Activated CD4-positive, alpha-beta T cell treated with anti-CD3 and anti-CD28 coated beads for 36 hours (primary cell): ENCODE results near the gene SMIM38. TPM values are rescaled to one million over a fixed set of nuclear protein-coding genes. Genes with fewer than 3 reads are reported as not detected.

ENCODE experiments used
- ATAC-seq: fragments of 200-7000 bp; cut with Tn5 transposase; one replicate; pipeline ENCODE4 v1.10.0; 2021; ENCODE audit warnings: mild to moderate bottlenecking, moderate library complexity
- CTCF ChIA-PET: fragments of 350-600 bp; sonication (Branson Sonifier 250); formaldehyde crosslinking; loops from one replicate; lab custom pipeline; 2021; ENCODE audit warnings: antibody characterized with exemption; lab: Charles Lee
- POLR2A ChIA-PET: fragments of 350-600 bp; sonication (Branson Sonifier 250); formaldehyde crosslinking; loops from one replicate; lab custom pipeline; 2021; ENCODE audit warnings: antibody characterized with exemption, inconsistent platforms; lab: Charles Lee
- DNase-seq: peaks from one replicate; pipeline ENCODE4 v3.0.0-alpha.2; 2020
- H3K27ac Mint-ChIP-seq: one replicate; pipeline ENCODE4 v1.8.0; 2021; ENCODE audit warnings: mixed read lengths
- H3K27me3 Mint-ChIP-seq: one replicate; pipeline ENCODE4 v1.8.0; 2021; ENCODE audit warnings: mixed read lengths
- H3K36me3 Mint-ChIP-seq: one replicate; pipeline ENCODE4 v1.8.0; 2021; ENCODE audit warnings: low read depth, mixed read lengths
- H3K4me1 Mint-ChIP-seq: one replicate; pipeline ENCODE4 v1.8.0; 2021; ENCODE audit warnings: mixed read lengths
- H3K4me3 Mint-ChIP-seq: one replicate; pipeline ENCODE4 v1.8.0; 2021; ENCODE audit warnings: mild to moderate bottlenecking, moderate library complexity, mixed read lengths
- H3K9me3 Mint-ChIP-seq: one replicate; pipeline ENCODE4 v1.8.0; 2021; ENCODE audit warnings: low read depth, mixed read lengths
- intact Hi-C, 2 experiments: fragments of 100-400 bp; cut with DNase I in 1 of 2; cut with micrococcal nuclease in 1 of 2; formaldehyde crosslinking; loops; one replicate each; pipeline versions ENCODE4 v1.14.2 to v1.15.1; 2022 to 2024; cut with DNase I, micrococcal nuclease
- total RNA-seq, 2 experiments: library from RNA; stranded (reverse); gene quantifications; one replicate each; pipeline ENCODE4 v1.2.3, GENCODE V29; 2021

Gene SMIM38
- total RNA-seq, 2 experiments from 2014 or later = 0.47 to 0.94 TPM

DNA sequence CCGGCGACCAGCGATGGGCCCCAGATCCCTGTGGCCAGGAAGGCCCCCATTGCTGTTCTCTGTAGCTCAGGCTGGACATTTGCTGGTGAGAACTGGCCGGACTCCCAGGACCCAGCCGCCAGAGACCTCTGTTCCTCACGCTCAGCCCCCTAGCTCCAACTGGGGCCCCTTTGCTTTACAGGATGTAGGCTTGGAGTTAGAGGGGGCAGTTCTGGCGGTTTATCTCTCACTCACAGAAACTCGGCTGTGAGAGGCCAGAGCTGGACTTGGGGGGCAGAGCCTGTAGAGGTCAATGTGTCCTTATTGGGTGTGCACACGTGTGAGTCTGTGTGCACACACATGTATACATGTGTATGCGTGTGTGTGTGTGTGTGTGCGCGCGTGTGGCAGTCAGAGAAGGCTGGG is 502 bp downstream of the SMIM38 start:
- no peak overlapping the region for H3K27ac Mint-ChIP-seq
- intact Hi-C loops = no loop called here
- CTCF ChIA-PET = interaction anchor here (0.9 kb wide), 1 partner anchor 11 kb away, joined by 3 read pairs; no protein-coding TSS in a partner anchor
- POLR2A ChIA-PET = no interaction called here
- H3K36me3 Mint-ChIP-seq = no peaks in the 10 kb centered on the region
- DNase-seq (no peak), ATAC-seq (no peak)
- H3K4me1 Mint-ChIP-seq = peaks cover 5% of the 10 kb centered on the region
- H3K27me3 Mint-ChIP-seq = no peaks in the 10 kb centered on the region
- H3K9me3 Mint-ChIP-seq = no peaks in the 10 kb centered on the region
- H3K4me3 Mint-ChIP-seq = no peak overlapping the region

DNA sequence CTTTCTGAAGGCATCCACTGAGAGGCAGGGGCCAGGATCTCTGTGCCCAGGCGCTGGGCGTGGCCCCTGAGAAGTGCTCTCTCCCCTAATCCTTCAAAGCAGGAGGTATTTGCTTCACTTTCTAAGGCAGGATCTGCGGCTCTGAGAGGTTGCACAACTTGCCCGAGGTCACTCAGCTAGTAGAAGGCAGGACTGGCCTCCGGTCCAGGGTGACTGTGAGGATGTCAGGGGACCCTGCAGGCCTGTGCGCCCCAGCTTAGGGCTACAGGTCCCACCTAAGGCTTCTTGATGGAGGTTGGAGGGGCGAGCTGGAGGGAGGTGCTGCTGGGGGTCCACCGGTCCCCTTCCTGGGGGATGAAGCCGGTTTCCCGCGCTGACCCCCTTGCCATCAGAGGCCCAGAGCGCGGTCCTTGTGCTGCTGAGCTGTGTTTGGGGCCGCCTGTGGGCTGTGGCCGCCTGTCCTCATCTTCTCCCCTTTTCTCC is 979 bp downstream of the SMIM38 start:
- Mint-ChIP-seq H3K4me3 (no peak overlapping the region), H3K9me3 (no peaks in the 10 kb centered on the region), H3K4me1 (peaks cover 5% of the 10 kb centered on the region), H3K27ac (no peak overlapping the region), H3K36me3 (no peaks in the 10 kb centered on the region), H3K27me3 (no peaks in the 10 kb centered on the region)
- CTCF ChIA-PET = interaction anchor here (0.6 kb wide), 1 partner anchor 134 kb away, joined by 3 read pairs; no protein-coding TSS in a partner anchor
- intact Hi-C loops = no loop called here
- DNase-seq (no peak), ATAC-seq (no peak)
- POLR2A ChIA-PET = no interaction called here

DNA sequence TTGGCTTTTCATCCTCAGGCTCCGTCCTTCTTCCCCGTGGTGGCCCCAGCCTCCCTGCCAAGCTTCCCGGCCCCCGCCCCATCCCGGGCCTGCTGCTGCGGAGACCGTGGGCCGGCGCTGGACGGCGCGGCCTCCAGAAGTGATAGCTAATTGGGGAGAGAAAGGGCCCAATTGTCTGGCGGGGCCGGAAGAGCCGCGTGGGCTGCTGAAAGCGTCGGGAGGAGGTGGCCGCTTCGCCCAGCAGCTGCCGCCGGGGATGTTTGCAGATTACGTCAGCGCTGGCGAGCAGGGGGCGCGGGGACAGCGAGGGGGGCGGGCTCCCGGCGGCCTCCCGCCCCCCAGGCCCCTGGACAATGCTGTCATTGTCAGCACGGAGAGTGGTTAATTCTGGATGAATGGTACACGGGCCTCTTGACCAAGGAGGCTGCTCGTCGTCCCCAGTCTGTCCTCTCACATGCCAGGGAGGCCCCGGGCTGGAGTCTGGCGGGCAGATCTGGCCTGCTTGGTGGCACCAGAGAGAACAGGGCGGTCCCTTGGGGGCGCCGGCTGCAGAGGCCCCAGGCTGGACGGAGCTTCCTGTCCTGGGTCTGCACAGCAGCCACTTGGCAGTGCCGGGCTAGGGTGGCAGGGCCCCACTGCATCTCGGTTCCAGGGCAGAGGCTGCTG is 1.6 kb downstream of the SMIM38 start:
- Mint-ChIP-seq H3K4me1 (peaks cover 5% of the 10 kb centered on the region), H3K36me3 (no peaks in the 10 kb centered on the region), H3K9me3 (no peaks in the 10 kb centered on the region), H3K4me3 (no peak overlapping the region), H3K27ac (no peak overlapping the region), H3K27me3 (no peaks in the 10 kb centered on the region)
- DNase-seq (no peak), ATAC-seq (no peak)
- intact Hi-C loops = no loop called here
- CTCF ChIA-PET = interaction anchor here (0.6 kb wide), 1 partner anchor 133 kb away, joined by 3 read pairs; no protein-coding TSS in a partner anchor
- POLR2A ChIA-PET = no interaction called here

DNA sequence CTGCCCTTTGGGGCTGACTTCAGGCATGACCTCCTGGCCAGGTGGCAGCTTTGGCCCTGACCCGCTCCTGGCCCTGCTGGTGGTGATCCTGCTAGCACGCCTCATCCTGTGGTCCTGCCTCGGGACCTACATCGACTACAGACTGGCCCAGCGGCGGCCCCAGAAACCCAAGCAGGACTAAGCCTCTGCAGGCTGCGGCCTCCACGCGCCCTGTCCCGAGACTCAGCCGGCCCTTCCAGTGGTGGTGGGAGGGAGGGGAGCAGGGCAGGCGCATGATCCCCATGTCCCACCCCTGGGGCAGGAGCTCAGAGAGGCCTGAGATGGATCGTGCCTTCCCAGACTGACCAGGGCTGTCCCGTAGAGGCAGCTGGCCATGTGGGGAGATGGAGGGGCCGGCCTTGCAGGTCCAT is 2.1 kb downstream of the SMIM38 start:
- DNase-seq (no peak), ATAC-seq (no peak)
- Mint-ChIP-seq H3K27me3 (no peaks in the 10 kb centered on the region), H3K4me1 (peaks cover 5% of the 10 kb centered on the region), H3K9me3 (no peaks in the 10 kb centered on the region), H3K27ac (no peak overlapping the region), H3K36me3 (no peaks in the 10 kb centered on the region), H3K4me3 (no peak overlapping the region)
- ChIA-PET POLR2A (no interaction called here), CTCF (no interaction called here)
- intact Hi-C loops = no loop called here

DNA sequence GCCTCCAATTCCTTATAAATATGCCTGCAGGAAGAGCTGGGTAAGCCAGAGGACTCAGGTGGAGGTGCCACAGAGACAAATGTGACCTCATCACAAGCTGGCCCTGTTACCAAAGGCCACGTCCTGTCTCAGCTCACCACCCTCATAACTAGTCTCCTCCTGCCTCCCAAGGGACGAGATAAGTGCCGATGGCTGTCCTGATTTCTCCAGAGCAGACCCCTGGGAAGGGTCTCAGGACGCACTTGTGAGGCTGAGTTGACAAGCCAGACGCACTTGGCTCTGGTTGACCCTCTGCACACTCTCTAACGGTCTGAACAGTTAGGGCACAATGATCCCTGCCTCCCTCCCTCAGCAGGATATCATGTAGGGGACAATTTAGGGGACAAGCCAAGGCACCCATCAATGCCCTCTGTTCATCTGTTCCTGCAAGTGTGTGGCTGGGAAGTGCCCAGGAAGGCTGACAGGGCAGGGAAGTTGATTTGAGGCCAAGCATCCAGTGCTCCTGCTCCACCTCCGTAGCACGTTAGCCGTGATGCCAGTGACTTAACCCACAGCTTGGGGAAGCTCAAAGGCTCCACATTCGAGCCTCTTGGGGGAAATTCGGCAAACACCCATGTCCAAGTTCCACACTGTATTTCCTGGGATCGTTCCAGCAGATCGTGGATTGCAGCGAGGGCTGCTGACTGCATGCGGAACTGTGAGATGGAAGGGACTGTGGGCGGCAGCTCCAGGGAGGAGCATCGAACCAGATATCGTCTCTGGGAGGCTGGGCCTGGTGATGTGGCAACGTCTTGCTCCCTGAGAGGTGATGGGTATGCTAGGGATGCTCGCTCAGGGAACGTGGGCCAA is 2.8 kb downstream of the SMIM38 start:
- intact Hi-C loops = no loop called here
- CTCF ChIA-PET = no interaction called here
- POLR2A ChIA-PET = no interaction called here
- no peak for DNase-seq
- H3K4me3 Mint-ChIP-seq = no peak overlapping the region
- no peaks in the 10 kb centered on the region for H3K9me3 Mint-ChIP-seq
- H3K27ac Mint-ChIP-seq = no peak overlapping the region
- peaks cover 5% of the 10 kb centered on the region for H3K4me1 Mint-ChIP-seq
- no peak for ATAC-seq
- no peaks in the 10 kb centered on the region for H3K27me3 Mint-ChIP-seq
- no peaks in the 10 kb centered on the region for H3K36me3 Mint-ChIP-seq

DNA sequence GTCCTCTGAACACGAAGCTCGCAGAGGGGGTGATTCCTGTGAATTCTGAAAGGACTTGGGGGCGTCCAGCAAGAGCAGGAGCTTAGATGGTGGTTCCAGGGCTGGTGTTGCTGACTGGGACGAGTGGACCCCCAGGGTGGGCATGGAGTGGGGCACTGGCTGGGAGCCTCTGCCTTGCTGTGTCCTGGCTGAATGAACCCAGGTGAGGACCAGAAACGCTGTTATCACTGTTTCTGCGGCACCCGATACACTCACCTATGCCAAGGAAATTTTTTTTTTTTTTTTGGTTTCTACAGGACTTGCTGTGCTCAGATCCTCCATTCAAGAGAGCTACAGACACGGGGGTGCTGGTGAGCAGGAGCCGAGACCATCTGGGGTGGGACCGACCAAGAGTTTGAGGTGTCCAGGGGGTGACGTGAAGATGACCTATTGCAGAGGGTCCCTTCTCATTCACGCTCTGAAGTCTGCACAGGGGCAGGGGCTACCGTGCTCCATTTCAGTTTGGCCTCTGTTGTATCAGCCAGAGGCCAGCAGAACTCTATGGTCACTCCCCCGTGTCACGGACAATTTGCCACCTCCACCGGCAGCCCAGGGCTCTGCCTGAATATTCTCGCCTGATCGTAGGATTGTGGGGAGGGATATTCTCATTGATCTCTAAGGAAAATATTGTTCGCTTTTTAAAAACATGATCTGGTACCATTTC is 3.6 kb downstream of the SMIM38 start:
- Mint-ChIP-seq H3K9me3 (peaks cover 5% of the 10 kb centered on the region), H3K27ac (no peak overlapping the region), H3K4me3 (no peak overlapping the region), H3K4me1 (peaks cover 5% of the 10 kb centered on the region), H3K27me3 (no peaks in the 10 kb centered on the region), H3K36me3 (no peaks in the 10 kb centered on the region)
- DNase-seq = no peak
- ChIA-PET CTCF (interaction anchor here (0.7 kb wide), 1 partner anchor 123 kb away, joined by 3 read pairs; no protein-coding TSS in a partner anchor), POLR2A (no interaction called here)
- intact Hi-C loops = no loop called here
- ATAC-seq = no peak

DNA sequence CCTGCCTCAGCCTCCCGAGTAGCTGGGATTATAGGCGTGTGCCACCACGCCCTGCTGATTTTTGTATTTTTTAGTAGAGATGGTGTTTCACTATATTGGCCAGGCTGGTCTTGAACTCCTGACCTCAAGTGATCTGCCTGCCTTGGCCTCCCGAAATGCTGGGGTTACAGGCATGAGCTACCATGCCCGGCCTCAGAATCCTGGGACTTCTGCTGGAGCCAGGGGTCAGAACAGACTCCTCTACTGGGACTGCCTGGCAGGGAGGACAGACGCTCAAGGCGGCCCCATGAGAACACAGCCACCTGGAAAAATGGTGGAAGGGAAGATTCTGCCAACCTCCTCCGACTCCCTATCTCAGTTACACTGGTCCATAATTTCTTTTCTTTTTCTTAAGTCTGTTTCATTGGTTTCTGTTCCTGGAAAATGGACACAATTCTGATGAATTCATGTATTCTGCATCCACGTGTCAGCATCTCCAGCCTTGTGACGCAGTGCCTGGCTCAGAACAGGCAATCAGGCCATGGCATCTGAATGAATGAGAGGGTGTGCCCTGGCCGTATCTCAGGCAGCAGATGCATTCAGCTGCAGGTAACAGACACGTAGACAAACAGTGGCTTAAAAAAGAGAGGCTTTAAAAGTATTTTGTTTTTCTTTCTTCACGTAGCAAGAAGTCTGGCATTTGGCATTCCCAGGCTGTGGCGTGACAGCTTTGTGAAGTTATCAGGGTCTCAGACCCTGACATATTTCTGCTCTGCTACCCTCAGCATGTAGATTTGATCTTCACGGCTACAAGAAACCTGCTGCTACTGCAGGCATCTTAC is 4.8 kb downstream of the SMIM38 start:
- CTCF ChIA-PET = interaction anchor here (0.7 kb wide), 1 partner anchor 9 kb away, joined by 3 read pairs; no protein-coding TSS in a partner anchor
- no peak overlapping the region for H3K27ac Mint-ChIP-seq

DNA sequence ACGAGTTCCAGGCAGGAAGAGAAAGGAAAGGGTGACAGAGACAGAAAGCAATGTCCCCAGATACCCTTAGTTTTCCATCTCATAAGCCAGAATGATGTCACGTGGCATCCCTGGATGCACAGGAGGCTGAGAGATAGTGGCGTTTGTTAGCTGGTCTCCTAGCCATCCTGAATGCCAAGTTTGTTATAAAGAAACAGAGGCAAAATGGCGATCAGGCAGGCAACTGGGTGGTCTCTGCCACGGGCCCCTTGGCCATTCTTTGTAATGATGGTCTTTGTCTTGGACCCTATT is 5.3 kb downstream of the SMIM38 start:
- ATAC-seq = no peak
- Mint-ChIP-seq H3K4me1 (peaks cover 5% of the 10 kb centered on the region), H3K4me3 (no peak overlapping the region), H3K27me3 (no peaks in the 10 kb centered on the region), H3K27ac (no peak overlapping the region), H3K9me3 (peaks cover 5% of the 10 kb centered on the region), H3K36me3 (no peaks in the 10 kb centered on the region)
- intact Hi-C loops = no loop called here
- no peak for DNase-seq
- CTCF ChIA-PET = no interaction called here
- POLR2A ChIA-PET = no interaction called here

More for the DNA sequence above, 4.8 kb downstream of the SMIM38 start:
- H3K4me1 Mint-ChIP-seq = peaks cover 6% of the 10 kb centered on the region
- H3K36me3 Mint-ChIP-seq = no peaks in the 10 kb centered on the region
- H3K4me3 Mint-ChIP-seq = no peak overlapping the region
- no peaks in the 10 kb centered on the region for H3K27me3 Mint-ChIP-seq
- POLR2A ChIA-PET = no interaction called here
- ATAC-seq (no peak), DNase-seq (no peak)
- H3K9me3 Mint-ChIP-seq = peaks cover 5% of the 10 kb centered on the region
- intact Hi-C loops = no loop called here

DNA sequence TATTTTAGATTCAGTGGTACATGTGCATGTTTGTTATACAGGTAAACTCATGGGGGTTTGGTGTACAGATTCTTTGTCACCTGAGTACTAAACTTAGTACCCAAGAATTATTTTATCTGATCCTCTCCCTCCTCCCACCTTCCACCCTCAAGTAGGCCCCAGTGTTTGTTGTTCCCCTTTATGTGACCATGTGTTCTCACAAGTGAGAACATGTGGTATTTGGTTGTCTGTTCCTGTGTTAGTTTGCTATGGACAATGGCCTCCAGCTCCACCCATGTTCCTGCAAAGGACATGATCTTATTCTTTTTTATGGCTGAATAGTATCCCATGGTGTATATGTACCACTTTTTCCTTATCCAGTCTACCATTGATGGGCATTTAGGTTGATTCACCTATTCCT is 6.8 kb downstream of the SMIM38 start:
- CTCF ChIA-PET = interaction anchor here (0.6 kb wide), 1 partner anchor 286 kb away, joined by 3 read pairs; no protein-coding TSS in a partner anchor
- Mint-ChIP-seq H3K4me3 (no peak overlapping the region), H3K4me1 (peaks cover 18% of the 10 kb centered on the region), H3K9me3 (peaks cover 5% of the 10 kb centered on the region), H3K27ac (no peak overlapping the region), H3K27me3 (no peaks in the 10 kb centered on the region), H3K36me3 (no peaks in the 10 kb centered on the region)
- DNase-seq = no peak
- intact Hi-C loops = no loop called here
- POLR2A ChIA-PET = no interaction called here
- no peak for ATAC-seq

DNA sequence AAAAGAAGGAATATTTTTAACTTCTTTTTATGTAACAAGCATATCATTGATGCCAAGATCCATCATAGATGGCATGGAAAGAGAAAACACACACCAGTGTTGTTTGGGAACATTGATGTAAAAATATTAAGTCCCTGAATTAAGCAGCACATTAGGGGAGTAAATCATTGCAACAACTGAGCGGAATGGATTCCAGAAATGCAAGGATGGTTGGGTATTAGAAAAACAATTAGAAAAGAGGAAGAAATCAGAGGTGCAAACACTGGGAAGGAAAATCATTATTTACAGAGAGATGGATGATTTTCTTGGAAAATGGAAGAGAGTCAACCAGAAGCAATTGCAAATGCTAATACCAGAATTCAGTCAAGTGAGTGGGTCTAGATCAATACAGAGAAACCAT is 8.1 kb downstream of the SMIM38 start:
- peaks cover 5% of the 10 kb centered on the region for H3K9me3 Mint-ChIP-seq
- no peaks in the 10 kb centered on the region for H3K36me3 Mint-ChIP-seq

More for the DNA sequence above, 8.1 kb downstream of the SMIM38 start:
- ATAC-seq = no peak
- intact Hi-C loops = no loop called here
- H3K4me3 Mint-ChIP-seq = no peak overlapping the region
- no peaks in the 10 kb centered on the region for H3K27me3 Mint-ChIP-seq
- peaks cover 18% of the 10 kb centered on the region for H3K4me1 Mint-ChIP-seq
- POLR2A ChIA-PET = no interaction called here
- DNase-seq = no peak
- H3K27ac Mint-ChIP-seq = no peak overlapping the region
- CTCF ChIA-PET = interaction anchor here (0.6 kb wide), 1 partner anchor 43 kb away, joined by 3 read pairs; no protein-coding TSS in a partner anchor
